ENCODE data around the gene CA9.
"Not testable (repeated sequence)": the region's sequence is repeated elsewhere in the genome, so short reads cannot be mapped to it uniquely, and the experiment has no call there.

CA9 gene

DNA sequence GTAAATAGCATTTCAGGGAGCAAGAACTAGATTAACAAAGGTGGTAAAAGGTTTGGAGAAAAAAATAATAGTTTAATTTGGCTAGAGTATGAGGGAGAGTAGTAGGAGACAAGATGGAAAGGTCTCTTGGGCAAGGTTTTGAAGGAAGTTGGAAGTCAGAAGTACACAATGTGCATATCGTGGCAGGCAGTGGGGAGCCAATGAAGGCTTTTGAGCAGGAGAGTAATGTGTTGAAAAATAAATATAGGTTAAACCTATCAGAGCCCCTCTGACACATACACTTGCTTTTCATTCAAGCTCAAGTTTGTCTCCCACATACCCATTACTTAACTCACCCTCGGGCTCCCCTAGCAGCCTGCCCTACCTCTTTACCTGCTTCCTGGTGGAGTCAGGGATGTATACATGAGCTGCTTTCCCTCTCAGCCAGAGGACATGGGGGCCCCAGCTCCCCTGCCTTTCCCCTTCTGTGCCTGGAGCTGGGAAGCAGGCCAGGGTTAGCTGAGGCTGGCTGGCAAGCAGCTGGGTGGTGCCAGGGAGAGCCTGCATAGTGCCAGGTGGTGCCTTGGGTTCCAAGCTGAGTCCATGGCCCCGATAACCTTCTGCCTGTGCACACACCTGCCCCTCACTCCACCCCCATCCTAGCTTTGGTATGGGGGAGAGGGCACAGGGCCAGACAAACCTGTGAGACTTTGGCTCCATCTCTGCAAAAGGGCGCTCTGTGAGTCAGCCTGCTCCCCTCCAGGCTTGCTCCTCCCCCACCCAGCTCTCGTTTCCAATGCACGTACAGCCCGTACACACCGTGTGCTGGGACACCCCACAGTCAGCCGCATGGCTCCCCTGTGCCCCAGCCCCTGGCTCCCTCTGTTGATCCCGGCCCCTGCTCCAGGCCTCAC lies at the start of gene CA9:
CA9 (plus strand) TSS at position 797 of the 893 bp plus-strand sequence; CDS start at position 829, 32 bp downstream.
- no peak for DNase-seq (ENCODE audit: low read depth)
- TF ChIP-seq, protein P1, sequence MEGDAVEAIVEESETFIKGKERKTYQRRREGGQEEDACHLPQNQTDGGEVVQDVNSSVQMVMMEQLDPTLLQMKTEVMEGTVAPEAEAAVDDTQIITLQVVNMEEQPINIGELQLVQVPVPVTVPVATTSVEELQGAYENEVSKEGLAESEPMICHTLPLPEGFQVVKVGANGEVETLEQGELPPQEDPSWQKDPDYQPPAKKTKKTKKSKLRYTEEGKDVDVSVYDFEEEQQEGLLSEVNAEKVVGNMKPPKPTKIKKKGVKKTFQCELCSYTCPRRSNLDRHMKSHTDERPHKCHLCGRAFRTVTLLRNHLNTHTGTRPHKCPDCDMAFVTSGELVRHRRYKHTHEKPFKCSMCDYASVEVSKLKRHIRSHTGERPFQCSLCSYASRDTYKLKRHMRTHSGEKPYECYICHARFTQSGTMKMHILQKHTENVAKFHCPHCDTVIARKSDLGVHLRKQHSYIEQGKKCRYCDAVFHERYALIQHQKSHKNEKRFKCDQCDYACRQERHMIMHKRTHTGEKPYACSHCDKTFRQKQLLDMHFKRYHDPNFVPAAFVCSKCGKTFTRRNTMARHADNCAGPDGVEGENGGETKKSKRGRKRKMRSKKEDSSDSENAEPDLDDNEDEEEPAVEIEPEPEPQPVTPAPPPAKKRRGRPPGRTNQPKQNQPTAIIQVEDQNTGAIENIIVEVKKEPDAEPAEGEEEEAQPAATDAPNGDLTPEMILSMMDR (IDR thresholded peaks at IDR 0.05; ENCODE audit: control insufficient read depth, extremely low read depth, insufficient read depth), result no peak
- no peak within 1 kb of the TSS for H3K4me3 ChIP-seq (ENCODE audit: low read depth, low read length)

DNA sequence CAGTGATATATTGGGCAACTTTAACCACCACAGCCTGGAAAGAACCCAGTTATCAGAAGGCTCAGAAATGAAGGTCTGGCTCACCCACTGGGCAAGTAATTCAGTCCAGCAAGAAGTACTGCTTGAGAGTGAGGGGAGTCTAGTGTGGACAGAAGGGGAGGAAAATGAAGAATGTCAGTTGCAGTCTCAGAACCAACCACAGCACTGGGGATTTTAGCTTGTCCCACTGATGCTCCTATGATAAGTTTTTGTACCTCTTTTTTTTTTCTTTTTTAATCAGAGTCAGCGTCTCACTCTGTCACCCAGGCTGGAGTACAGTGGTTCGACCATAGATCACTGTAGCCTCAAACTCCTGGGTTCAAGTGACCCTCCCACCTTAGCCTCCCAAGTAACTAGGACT lies 46.2 kb upstream of the CA9 start:
- TF ChIP-seq, protein P1 (IDR thresholded peaks at IDR 0.05; ENCODE audit: control insufficient read depth, extremely low read depth, insufficient read depth), result no peak
- no peak for DNase-seq (ENCODE audit: low read depth)
- no peak overlapping the region for H3K4me3 ChIP-seq (ENCODE audit: low read depth, low read length)

DNA sequence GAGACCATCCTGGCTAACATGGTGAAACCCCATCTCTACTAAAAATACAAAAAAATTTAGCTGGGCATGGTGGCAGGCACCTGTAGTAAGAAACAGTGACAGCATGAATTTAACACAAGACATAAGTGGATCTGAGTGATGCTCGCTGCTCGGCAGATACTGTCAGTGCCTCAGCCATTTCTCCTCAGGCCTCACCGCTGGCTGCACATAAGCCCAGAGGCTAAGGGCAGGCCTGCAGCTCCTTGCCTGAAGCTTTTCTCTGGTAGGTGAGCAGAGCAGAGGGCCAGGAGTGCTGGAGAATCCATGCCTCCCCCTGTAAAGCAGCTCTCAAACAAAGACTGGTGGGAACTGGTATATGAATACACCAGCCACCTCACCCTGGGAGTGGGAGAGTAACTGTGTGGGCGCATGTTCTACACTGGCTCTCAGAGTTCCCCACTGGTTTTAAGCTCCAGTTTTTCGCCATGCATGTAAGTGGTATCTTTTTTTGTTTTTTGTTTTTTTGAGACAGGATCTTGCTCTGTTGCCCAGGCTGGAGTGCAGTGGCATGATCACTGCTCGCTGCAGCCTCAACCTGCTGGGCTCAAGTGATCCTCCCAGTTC lies 45.2 kb upstream of the CA9 start:
- TF ChIP-seq, protein P1 (IDR thresholded peaks at IDR 0.05; ENCODE audit: control insufficient read depth, extremely low read depth, insufficient read depth), result no peak
- no peak for DNase-seq (ENCODE audit: low read depth)
- no peak overlapping the region for H3K4me3 ChIP-seq (ENCODE audit: low read depth, low read length)

DNA sequence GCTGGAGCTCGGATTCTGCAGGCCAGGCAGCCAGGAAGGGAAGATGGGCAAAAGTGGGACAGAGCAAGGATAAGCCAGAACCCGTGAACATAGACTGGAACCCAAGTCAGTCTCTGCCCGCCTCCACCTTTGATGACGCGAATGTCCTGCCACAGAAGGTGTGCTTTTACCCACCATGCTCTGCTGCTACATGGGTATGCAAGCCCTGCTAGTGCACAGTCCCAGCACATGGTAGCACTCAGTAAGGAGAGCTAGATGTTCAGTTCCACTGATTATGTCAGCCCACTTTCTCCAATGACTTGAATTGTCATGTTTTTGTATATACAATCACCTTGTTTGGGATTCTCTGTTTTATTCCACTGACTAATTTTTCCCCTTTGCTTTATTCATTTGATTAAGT lies 44.1 kb upstream of the CA9 start:
- TF ChIP-seq, protein P1 (IDR thresholded peaks at IDR 0.05; ENCODE audit: control insufficient read depth, extremely low read depth, insufficient read depth), result no peak
- H3K4me3 ChIP-seq (ENCODE audit: low read depth, low read length), result no peak overlapping the region
- no peak for DNase-seq (ENCODE audit: low read depth)

DNA sequence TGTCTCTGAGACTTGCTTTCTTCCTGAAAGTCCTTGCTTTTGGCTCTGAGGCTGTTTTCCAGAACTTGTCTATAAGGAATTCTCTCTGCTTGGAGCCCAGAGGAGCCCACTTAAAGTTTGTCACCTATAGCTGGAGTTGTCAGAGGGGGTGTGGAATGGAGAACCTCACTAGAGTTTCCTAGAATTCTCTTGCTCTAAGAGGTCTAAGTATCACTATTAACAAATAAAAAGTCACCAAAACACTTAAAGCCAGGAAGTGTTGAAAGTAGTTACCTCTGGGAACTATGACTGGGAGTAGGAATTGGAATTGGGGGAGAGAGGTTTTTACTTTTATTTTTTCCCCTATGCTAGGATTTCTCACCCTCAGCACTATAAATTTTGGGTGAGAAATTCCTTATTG lies 38.0 kb upstream of the CA9 start:
- no peak overlapping the region for H3K4me3 ChIP-seq (ENCODE audit: low read depth, low read length)
- no peak for DNase-seq (ENCODE audit: low read depth)
- TF ChIP-seq, protein P1 (IDR thresholded peaks at IDR 0.05; ENCODE audit: control insufficient read depth, extremely low read depth, insufficient read depth), result no peak

DNA sequence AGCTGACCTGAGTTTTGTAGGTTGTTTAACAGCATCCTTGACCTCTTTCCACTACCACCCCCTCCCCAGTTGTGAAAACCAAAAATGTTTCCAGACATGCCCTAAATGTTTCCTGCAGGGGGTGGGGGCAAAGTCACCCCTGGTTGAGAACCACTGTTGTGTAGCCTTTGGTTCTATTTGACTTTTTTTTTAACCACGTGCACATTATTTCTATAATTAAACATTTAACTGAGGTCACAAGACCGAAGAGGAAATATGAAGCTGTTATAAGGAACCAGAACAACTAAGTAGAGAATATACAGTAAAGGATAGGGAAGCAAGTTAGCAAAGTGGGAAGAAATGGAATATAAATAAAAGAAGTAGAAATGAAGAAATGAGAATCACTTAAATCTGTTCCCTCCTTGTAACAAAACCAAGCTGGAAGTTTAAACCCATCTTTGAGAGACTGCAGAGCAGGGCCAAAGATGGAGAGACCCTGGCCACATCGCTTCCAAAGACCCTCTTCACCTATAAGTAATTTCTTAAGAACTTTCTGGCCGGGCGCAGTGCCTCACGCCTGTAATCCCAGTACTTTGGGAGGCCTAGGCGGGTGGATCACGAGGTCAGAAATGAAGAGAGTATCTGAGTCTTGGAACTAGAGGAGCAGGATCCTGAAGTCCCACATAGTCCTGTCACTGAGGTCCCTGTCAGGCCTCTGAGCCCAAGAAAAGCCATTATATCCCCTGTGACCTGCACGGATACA lies 37.4 kb upstream of the CA9 start:
- no peak overlapping the region for H3K4me3 ChIP-seq (ENCODE audit: low read depth, low read length)
- DNase-seq (ENCODE audit: low read depth), result no peak
- TF ChIP-seq, protein P1 (IDR thresholded peaks at IDR 0.05; ENCODE audit: control insufficient read depth, extremely low read depth, insufficient read depth), result no peak

DNA sequence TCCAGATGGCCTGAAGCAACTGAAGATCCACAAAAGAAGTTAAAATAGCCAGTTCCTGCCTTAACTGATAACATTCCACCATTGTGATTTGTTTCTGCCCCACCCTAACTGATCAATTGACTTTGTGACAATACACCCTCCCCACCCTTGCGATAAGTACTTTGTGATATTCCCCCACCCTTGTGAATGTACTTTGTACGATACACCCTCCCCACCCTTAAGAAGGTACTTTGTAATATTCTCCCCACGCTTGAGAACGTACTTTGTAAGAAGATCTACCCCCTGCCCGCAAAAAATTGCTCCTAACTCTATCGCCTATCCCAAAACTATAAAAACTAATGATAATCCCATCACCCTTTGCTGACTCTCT lies 36.9 kb upstream of the CA9 start:
- H3K4me3 ChIP-seq (ENCODE audit: low read depth, low read length), result not testable (repeated sequence)

DNA sequence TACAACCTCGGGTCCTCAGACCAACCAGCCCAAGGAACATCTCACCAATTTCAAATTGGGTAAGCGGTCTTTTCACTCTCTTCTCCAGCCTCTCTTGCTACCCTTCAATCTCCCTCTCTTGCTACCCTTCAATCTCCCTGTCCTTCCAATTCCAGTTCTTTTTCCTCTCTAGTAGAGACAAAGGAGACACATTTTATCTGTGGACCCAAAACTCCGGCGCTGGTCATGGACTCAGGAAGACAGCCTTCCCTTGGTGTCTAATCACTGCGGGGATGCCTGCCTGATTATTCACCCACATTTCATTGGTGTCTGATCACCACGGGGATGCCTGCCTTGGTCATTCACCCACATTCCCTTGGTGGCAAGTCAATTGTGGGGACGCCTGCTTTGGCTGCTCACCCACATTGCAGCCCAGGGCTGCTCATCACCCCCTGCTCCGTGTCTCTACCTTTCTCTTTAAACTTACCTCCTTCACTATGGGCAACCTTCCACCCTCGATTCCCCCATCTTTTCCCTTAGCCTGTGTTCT lies 36.2 kb upstream of the CA9 start:
- DNase-seq (ENCODE audit: low read depth); H3K4me3 ChIP-seq (ENCODE audit: low read depth, low read length): not testable (repeated sequence)

More for the DNA sequence above, 36.9 kb upstream of the CA9 start:
- not testable (repeated sequence) for DNase-seq (ENCODE audit: low read depth)

DNA sequence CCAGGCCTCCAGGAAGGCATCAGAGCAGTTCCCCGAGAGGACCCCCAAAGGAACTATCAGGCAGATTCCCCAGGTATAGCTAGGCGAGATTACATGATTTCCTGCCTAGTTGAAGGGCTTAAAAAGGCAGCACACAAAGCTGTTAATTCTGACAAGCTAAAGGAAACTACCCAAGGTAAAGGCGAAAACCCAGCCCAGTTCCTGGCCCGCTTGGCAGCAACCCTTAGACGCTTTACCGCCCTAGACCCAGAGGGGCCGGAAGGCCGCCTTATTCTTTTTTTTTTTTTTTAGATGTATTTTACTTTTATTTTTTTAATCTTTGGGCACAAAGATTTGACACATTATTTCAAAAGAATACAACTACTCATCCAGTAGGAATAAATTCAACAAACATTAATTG lies 35.0 kb upstream of the CA9 start:
- H3K4me3 ChIP-seq (ENCODE audit: low read depth, low read length); DNase-seq (ENCODE audit: low read depth): not testable (repeated sequence)

DNA sequence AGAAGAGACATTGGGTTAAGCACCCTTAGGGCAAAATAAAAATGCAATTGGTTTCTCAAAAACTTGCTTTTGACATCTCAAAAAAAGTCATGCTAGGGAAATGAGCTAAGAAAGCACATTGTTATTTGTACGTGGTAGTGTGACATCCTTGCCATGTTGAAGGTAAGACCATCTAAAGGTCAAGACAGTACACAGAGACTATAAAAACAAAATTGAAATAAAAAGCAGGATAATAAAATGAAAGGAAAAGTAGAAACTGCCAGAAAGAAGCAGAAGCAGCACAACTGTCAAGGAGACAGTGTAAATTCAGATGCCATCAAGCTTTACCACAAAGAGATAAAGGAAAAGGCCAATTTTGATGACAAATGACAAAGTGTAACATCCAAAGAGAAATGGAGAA lies 34.5 kb upstream of the CA9 start:
- H3K4me3 ChIP-seq (ENCODE audit: low read depth, low read length); DNase-seq (ENCODE audit: low read depth): not testable (repeated sequence)

Measured in LNCaP clone FGC (cell line).